ENCODE data around the gene SOWAHC.
"Not testable (repeated sequence)": the region's sequence is repeated elsewhere in the genome, so short reads cannot be mapped to it uniquely, and the experiment has no call there.

Gene SOWAHC

GRCh38 chr2:109630441-109631430 lies 16.6 kb downstream of the SOWAHC start:
- no peak for TF ChIP-seq GATA1 (IDR thresholded peaks at IDR 0.05; ENCODE audit: low read depth, low read length)
- TF ChIP-seq POLR2A (IDR thresholded peaks at IDR 0.05; ENCODE audit: low read length) = no peak

GRCh38 chr2:109631741-109632140 lies 17.6 kb downstream of the SOWAHC start:
- DNase-seq = no peak
- TF ChIP-seq POLR2A (IDR thresholded peaks at IDR 0.05; ENCODE audit: low read length) = no peak
- TF ChIP-seq GATA1 (IDR thresholded peaks at IDR 0.05; ENCODE audit: low read depth, low read length) = no peak

More at GRCh38 chr2:109630441-109631430, 16.6 kb downstream of the SOWAHC start:
- no peak for DNase-seq

- no peak for DNase-seq
- no peak for TF ChIP-seq POLR2A (IDR thresholded peaks at IDR 0.05; ENCODE audit: low read length)
- TF ChIP-seq GATA1 (IDR thresholded peaks at IDR 0.05; ENCODE audit: low read depth, low read length) = no peak
Observed at GRCh38 chr2:109632158-109632789, 18.1 kb downstream of the SOWAHC start.

GRCh38 chr2:109633284-109633961 lies 19.3 kb downstream of the SOWAHC start:
- DNase-seq = no peak
- TF ChIP-seq GATA1 (IDR thresholded peaks at IDR 0.05; ENCODE audit: low read depth, low read length) = no peak
- no peak for TF ChIP-seq POLR2A (IDR thresholded peaks at IDR 0.05; ENCODE audit: low read length)

- TF ChIP-seq POLR2A (IDR thresholded peaks at IDR 0.05; ENCODE audit: low read length) (no peak), GATA1 (IDR thresholded peaks at IDR 0.05; ENCODE audit: low read depth, low read length) (no peak)
- no peak for DNase-seq
Observed at GRCh38 chr2:109635426-109636304, 21.5 kb downstream of the SOWAHC start.

- TF ChIP-seq POLR2A (IDR thresholded peaks at IDR 0.05; ENCODE audit: low read length) (no peak), GATA1 (IDR thresholded peaks at IDR 0.05; ENCODE audit: low read depth, low read length) (no peak)
Observed at GRCh38 chr2:109636317-109636716, 22.2 kb downstream of the SOWAHC start.

GRCh38 chr2:109637749-109638570 lies 23.8 kb downstream of the SOWAHC start:
- TF ChIP-seq GATA1 (IDR thresholded peaks at IDR 0.05; ENCODE audit: low read depth, low read length) (no peak), POLR2A (IDR thresholded peaks at IDR 0.05; ENCODE audit: low read length) (no peak)
- no peak for DNase-seq

More at GRCh38 chr2:109636317-109636716, 22.2 kb downstream of the SOWAHC start:
- DNase-seq = no peak

GRCh38 chr2:109638795-109639194 lies 24.6 kb downstream of the SOWAHC start:
- no peak for DNase-seq
- TF ChIP-seq POLR2A (IDR thresholded peaks at IDR 0.05; ENCODE audit: low read length) (no peak), GATA1 (IDR thresholded peaks at IDR 0.05; ENCODE audit: low read depth, low read length) (no peak)

- DNase-seq = not testable (repeated sequence)
Observed at GRCh38 chr2:109640000-109640399, 25.8 kb downstream of the SOWAHC start.

- no peak for TF ChIP-seq POLR2A (IDR thresholded peaks at IDR 0.05; ENCODE audit: low read length)
- no peak for TF ChIP-seq GATA1 (IDR thresholded peaks at IDR 0.05; ENCODE audit: low read depth, low read length)
Observed at GRCh38 chr2:109644571-109645275, 30.6 kb downstream of the SOWAHC start.

GRCh38 chr2:109645412-109646184 lies 31.4 kb downstream of the SOWAHC start:
- TF ChIP-seq POLR2A (IDR thresholded peaks at IDR 0.05; ENCODE audit: low read length) (no peak), GATA1 (IDR thresholded peaks at IDR 0.05; ENCODE audit: low read depth, low read length) (no peak)

More at GRCh38 chr2:109644571-109645275, 30.6 kb downstream of the SOWAHC start:
- no peak for DNase-seq

More at GRCh38 chr2:109645412-109646184, 31.4 kb downstream of the SOWAHC start:
- DNase-seq = no peak
